Colonic mucosa (tissue), 4 donors: ENCODE results near the gene GRIA2. TPM values are rescaled to one million over a fixed set of nuclear protein-coding genes. Genes with fewer than 3 reads are reported as not detected.
"Not testable (repeated sequence)": the region's sequence is repeated elsewhere in the genome, so short reads cannot be mapped to it uniquely, and the experiment has no call there.

Experiments used
- DNase-seq: peaks from one replicate; pipeline ENCODE4 v3.0.0-alpha.2; 2020
- H3K27ac ChIP-seq: fragments of 200-600 bp; one replicate; pipeline ENCODE4 v1.8.0; 2021
- H3K27me3 ChIP-seq: fragments of 200-600 bp; one replicate; pipeline ENCODE4 v1.8.0; 2021
- H3K36me3 ChIP-seq: fragments of 200-600 bp; one replicate; pipeline ENCODE4 v1.8.0; 2021
- H3K4me1 ChIP-seq: fragments of 200-600 bp; one replicate; pipeline ENCODE4 v1.8.0; 2021; ENCODE audit warnings: mild to moderate bottlenecking
- H3K4me3 ChIP-seq: fragments of 200-600 bp; one replicate; pipeline ENCODE4 v1.8.0; 2021
- H3K9ac ChIP-seq, 2 donors: one replicate each; pipeline ENCODE4 v1.7.0; 2013; ENCODE audit warnings: control low read depth in 2 of 2, low read depth in 2 of 2, low read length in 2 of 2
- H3K9me3 ChIP-seq: fragments of 200-600 bp; one replicate; pipeline ENCODE4 v1.8.0; 2021
- CTCF ChIP-seq: fragments of 200-600 bp; IDR thresholded peaks from one replicate; pipeline ENCODE4 v1.8.0; 2022; ENCODE audit warnings: antibody characterized with exemption, mild to moderate bottlenecking
- intact Hi-C: fragments of 100-400 bp; cut with DNase I; formaldehyde crosslinking; loops from one replicate; pipeline ENCODE4 v1.14.1; 2022
- total RNA-seq, 2 donors: library from RNA; stranded (reverse); fragmentation: NEBNext Ultra II Directional in 1 of 2; extraction: Animal tissue kit (Norgen Biotek cat#: 25700) in 1 of 2; gene quantifications; one replicate each; pipeline ENCODE4 v1.2.1, GENCODE V29; 2021
- donor health status: healthy.
- donor health status: DM: no; HTN: no; CAD: no.
- donor health status: DM: no; HTN: no; CAD: no.

Gene GRIA2
- total RNA-seq, 2 donors from 2014 or later, result not detected

- no peaks in the 10 kb centered on the region for H3K4me1 ChIP-seq
- H3K27ac ChIP-seq, result no peak overlapping the region
- TF ChIP-seq CTCF, result no peak
- no peaks in the 10 kb centered on the region for H3K36me3 ChIP-seq
- H3K9me3 ChIP-seq, result no peaks in the 10 kb centered on the region
- no peak overlapping the region for H3K9ac ChIP-seq
- DNase-seq, result no peak
- intact Hi-C loops, result no loop called here
- peaks cover 13% of the 10 kb centered on the region for H3K27me3 ChIP-seq
- H3K4me3 ChIP-seq, result no peak overlapping the region
Measured at GRCh38 chr4:157226601-157227000, 6.1 kb downstream of the GRIA2 start.

GRCh38 chr4:157231525-157231924 is 11.0 kb downstream of the GRIA2 start:
- H3K36me3 ChIP-seq, result no peaks in the 10 kb centered on the region
- no peak for DNase-seq
- no peak overlapping the region for H3K27ac ChIP-seq
- intact Hi-C loops, result no loop called here
- H3K4me3 ChIP-seq, result no peak overlapping the region
- no peaks in the 10 kb centered on the region for H3K27me3 ChIP-seq
- H3K9me3 ChIP-seq, result no peaks in the 10 kb centered on the region
- H3K4me1 ChIP-seq, result no peaks in the 10 kb centered on the region
- H3K9ac ChIP-seq, result no peak overlapping the region
- no peak for TF ChIP-seq CTCF

DNA sequence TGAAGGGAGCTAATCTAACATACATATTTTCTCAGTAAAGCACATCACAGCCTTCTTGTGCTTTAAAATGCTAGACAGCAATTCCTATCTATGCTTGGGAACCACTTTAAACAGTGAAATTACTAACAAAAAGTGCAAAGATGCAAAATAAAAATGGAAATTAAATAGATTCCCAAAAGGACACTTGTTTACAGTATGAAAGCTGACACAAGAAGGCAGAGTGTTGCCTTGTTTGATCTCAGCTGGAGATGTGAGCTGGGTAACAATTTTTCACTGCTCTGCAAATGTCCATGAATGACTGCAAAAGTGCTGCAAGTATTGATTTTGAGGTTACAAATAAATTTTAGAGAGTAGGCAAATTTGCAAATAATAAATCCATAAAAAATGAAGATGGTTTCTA is 22.3 kb downstream of the GRIA2 start:
- H3K9ac ChIP-seq, result no peak overlapping the region
- intact Hi-C loops, result no loop called here
- no peaks in the 10 kb centered on the region for H3K4me1 ChIP-seq
- no peak for DNase-seq
- no peaks in the 10 kb centered on the region for H3K36me3 ChIP-seq
- no peak for TF ChIP-seq CTCF
- no peak overlapping the region for H3K4me3 ChIP-seq
- no peaks in the 10 kb centered on the region for H3K9me3 ChIP-seq
- H3K27me3 ChIP-seq, result no peaks in the 10 kb centered on the region
- H3K27ac ChIP-seq, result no peak overlapping the region

DNA sequence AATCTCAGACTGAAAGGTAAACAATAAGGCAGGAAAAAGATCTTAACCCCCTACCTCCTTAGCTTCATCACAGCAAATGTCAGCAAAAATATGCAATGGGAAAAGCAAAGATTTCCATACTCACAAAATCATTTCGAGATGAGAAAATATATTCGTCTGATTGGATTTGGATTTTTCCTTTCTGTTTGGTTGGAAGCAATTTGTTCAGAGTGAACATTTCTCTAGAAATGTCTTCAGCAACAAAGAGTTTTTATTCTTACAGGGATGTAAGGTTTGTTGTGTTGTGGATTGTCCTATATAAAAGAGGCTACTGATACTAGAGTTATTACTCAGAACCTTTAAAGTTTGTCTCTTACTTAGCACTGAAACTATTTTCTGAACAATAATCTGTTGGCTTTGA is 23.8 kb downstream of the GRIA2 start:
- no peak overlapping the region for H3K4me3 ChIP-seq
- no peaks in the 10 kb centered on the region for H3K27me3 ChIP-seq
- no peaks in the 10 kb centered on the region for H3K36me3 ChIP-seq
- H3K4me1 ChIP-seq, result no peaks in the 10 kb centered on the region
- H3K27ac ChIP-seq, result no peak overlapping the region
- H3K9ac ChIP-seq, result no peak overlapping the region
- TF ChIP-seq CTCF, result no peak
- DNase-seq, result no peak
- no peaks in the 10 kb centered on the region for H3K9me3 ChIP-seq
- intact Hi-C loops, result no loop called here

DNA sequence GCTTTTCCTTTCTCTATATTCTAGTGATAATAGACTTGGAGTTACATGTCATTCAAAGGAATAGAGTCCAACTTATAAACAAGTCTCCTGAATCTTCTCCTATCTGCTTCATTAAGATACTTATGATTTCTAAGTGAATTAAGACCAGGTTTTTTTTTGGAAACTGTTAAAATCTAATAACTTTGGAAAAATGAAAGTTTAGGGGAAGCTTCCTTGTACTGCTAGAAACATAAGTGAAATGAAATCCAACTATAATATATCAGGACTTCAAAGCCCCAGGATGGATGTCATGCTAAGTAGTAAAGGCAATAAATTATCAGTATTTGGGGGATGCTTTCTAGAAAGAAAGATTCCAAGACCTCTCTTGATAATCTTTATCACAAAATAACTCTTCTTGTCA is 24.8 kb downstream of the GRIA2 start:
- no peak overlapping the region for H3K27ac ChIP-seq
- no peak for TF ChIP-seq CTCF
- no peak overlapping the region for H3K9ac ChIP-seq
- no peaks in the 10 kb centered on the region for H3K9me3 ChIP-seq
- no peaks in the 10 kb centered on the region for H3K27me3 ChIP-seq
- intact Hi-C loops, result no loop called here
- DNase-seq, result no peak
- H3K36me3 ChIP-seq, result no peaks in the 10 kb centered on the region
- no peak overlapping the region for H3K4me3 ChIP-seq
- H3K4me1 ChIP-seq, result no peaks in the 10 kb centered on the region

DNA sequence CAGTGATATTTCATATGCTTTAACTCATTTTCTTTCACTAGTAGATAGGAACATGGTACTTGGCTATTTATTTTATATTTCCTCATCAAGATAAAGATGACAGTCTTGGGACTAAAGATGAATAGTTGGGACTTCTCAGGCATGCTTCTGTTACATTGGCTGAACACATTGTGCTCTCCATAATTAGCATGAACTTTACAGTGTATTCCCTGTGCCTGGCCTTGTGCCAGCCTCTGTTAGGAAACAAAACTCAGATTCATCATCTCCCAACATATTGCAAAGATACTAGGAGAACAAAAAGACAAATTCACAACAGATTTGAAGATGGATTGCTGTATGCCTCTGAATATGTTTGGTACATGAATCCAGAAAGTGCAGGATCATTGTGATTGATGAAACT is 26.4 kb downstream of the GRIA2 start:
- H3K4me3 ChIP-seq, result no peak overlapping the region
- H3K9ac ChIP-seq, result no peak overlapping the region
- no peaks in the 10 kb centered on the region for H3K9me3 ChIP-seq
- no peaks in the 10 kb centered on the region for H3K27me3 ChIP-seq
- H3K27ac ChIP-seq, result no peak overlapping the region
- no peaks in the 10 kb centered on the region for H3K4me1 ChIP-seq
- no peaks in the 10 kb centered on the region for H3K36me3 ChIP-seq
- intact Hi-C loops, result no loop called here
- TF ChIP-seq CTCF, result no peak
- no peak for DNase-seq

- H3K27me3 ChIP-seq, H3K27ac ChIP-seq, H3K9ac ChIP-seq, H3K36me3 ChIP-seq, DNase-seq, H3K4me1 ChIP-seq, intact Hi-C loops, H3K4me3 ChIP-seq, H3K9me3 ChIP-seq: not testable (repeated sequence)
Measured at GRCh38 chr4:157258165-157258564, 37.6 kb downstream of the GRIA2 start.
